Measurements from ENCODE around the gene TTC28. TPM values are rescaled to one million over a fixed set of nuclear protein-coding genes. Genes with fewer than 3 reads are reported as not detected.
"Not testable (repeated sequence)": the region's sequence is repeated elsewhere in the genome, so short reads cannot be mapped to it uniquely, and the experiment has no call there.

TTC28 gene
- total and polyA plus RNA-seq, 10 of the 15 experiments (the other 5 are each of a cell fraction or from before 2014, with no cell fraction given), result 0.15 to 8.4 (median 1.4) TPM

DNA sequence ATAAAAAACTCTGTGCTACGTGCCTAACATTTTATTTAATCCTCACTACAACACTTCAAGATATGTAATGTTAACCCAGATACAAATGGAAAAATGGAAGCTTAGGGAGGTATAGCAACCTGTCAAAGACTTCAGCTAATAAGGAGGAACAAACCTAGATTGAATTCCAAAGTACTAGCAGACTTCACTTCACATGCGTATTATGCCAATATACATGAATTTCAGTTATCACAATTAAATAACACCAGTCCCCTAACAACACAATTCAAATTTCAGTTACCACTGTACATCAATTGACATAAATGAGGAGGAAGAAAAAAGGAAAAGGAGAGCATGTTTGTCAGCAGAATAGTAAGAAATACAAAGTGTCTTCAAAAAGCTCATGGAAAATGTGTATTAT, 60.4 kb downstream of the TTC28 start (continued):
- TF ChIP-seq BMI1 (IDR thresholded peaks at IDR 0.05; ENCODE audit: borderline replicate concordance), result no peak

DNA sequence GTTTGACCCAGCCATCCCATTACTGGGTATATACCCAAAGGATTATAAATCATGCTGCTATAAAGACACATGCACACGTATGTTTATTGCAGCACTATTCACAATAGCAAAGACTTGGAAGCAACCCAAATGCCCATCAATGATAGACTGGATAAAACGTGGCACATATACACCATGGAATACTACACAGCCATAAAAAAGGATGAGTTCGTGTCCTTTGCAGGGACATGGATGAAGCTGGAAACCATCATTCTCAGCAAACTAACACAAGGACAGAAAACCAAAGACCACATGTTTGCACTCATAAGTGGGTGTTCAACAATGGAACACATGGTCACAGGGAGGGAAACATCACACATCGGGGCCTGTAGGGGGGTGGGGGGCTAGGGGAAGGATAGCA, 64.2 kb downstream of the TTC28 start:
- H3K9ac ChIP-seq (ENCODE audit: control insufficient read depth, insufficient read depth, low read length); H3K27ac ChIP-seq (ENCODE audit: control insufficient read depth, insufficient read depth); ATAC-seq; DNase-seq (ENCODE audit: low read depth, low spot score); H3K4me3 ChIP-seq; intact Hi-C loops (cut with micrococcal nuclease; ENCODE audit: unreplicated experiment); POLR2A ChIA-PET; H2AFZ ChIP-seq (ENCODE audit: control insufficient read depth, low read depth, low read length); H3K36me3 ChIP-seq (ENCODE audit: control insufficient read depth in 2 of 2, insufficient read depth in 2 of 2, low read length in 1 of 2); H4K20me1 ChIP-seq (ENCODE audit: control insufficient read depth, insufficient read depth); FAIRE-seq; H3K79me2 ChIP-seq (ENCODE audit: control insufficient read depth, insufficient read depth, low read length); in situ Hi-C loops (cut with MboI); H3K4me1 ChIP-seq (ENCODE audit: control insufficient read depth, insufficient read depth, low read length); H3K9me3 ChIP-seq (replicated peaks; ENCODE audit: control insufficient read depth, insufficient read depth, low read length); H3K27me3 ChIP-seq (replicated peaks in 1 of 2; ENCODE audit: control insufficient read depth in 2 of 2, insufficient read depth in 2 of 2, low read length in 1 of 2); RAD21 ChIA-PET (ENCODE audit: unreplicated experiment); H3K4me2 ChIP-seq (ENCODE audit: control insufficient read depth, insufficient read depth); BruUV-seq (replicated peaks): not testable (repeated sequence)
- WGBS (ENCODE audit: insufficient coverage, insufficient replicate concordance, low lambda C conversion rate, missing lambda C conversion rate), result 53% methylated on average over 4 of the region's 4 CpGs
- CTCF ChIA-PET, result interaction anchor here (1.4 to 1.6 kb wide), 2 partner anchors 12 to 14 kb away, joined by 3 to 4 read pairs; no protein-coding TSS in a partner anchor
- SMC1A ChIA-PET (ENCODE audit: uncharacterized antibody, unreplicated experiment), result interaction anchor here (1.1 kb wide), 1 partner anchor 9 kb away, joined by 3 read pairs; no protein-coding TSS in a partner anchor

DNA sequence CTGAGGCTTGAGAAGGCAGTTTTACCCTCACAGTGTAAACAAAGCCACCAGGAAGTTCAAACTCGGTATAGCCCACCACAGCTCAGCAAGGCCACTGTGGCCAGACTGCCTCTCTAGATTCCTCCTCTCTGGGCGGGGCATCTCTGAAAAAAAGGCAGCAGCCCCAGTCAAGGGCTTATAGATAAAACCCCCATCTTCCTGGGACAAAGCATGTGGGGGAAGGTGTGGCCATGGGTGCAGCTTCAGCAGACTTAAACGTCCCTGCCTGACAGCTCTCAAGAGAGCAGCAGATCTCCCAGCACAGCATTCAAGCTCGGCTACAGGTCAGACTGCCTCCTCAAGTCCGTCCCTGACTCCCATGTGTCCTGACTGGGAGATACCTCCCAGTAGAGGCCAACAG, 69.7 kb downstream of the TTC28 start:
- SMC1A ChIA-PET (ENCODE audit: uncharacterized antibody, unreplicated experiment), result interaction anchor here (2.0 kb wide), 1 partner anchor 9 kb away, joined by 4 read pairs; no protein-coding TSS in a partner anchor
- POLR2A ChIA-PET, result no interaction called here
- no peaks in the 10 kb centered on the region for H3K4me1 ChIP-seq (ENCODE audit: control insufficient read depth, insufficient read depth, low read length)
- H3K9me3 ChIP-seq (replicated peaks; ENCODE audit: control insufficient read depth, insufficient read depth, low read length), result no peaks in the 10 kb centered on the region
- DNase-seq (ENCODE audit: low read depth, low spot score) (no peak), ATAC-seq (no peak), FAIRE-seq (no peak)
- no peak overlapping the region for H3K4me2 ChIP-seq (ENCODE audit: control insufficient read depth, insufficient read depth)
- no peaks in the 10 kb centered on the region for H3K36me3 ChIP-seq (ENCODE audit: control insufficient read depth in 2 of 2, insufficient read depth in 2 of 2, low read length in 1 of 2)
- H3K9ac ChIP-seq (ENCODE audit: control insufficient read depth, insufficient read depth, low read length), result no peak overlapping the region
- in situ Hi-C loops (cut with MboI) (no loop called here), intact Hi-C loops (cut with micrococcal nuclease; ENCODE audit: unreplicated experiment) (loop anchor here (10.0 kb wide), 1 partner anchor 545 kb away; no protein-coding TSS in a partner anchor)
- BruUV-seq (replicated peaks), result no TSS peak
- H3K27ac ChIP-seq (ENCODE audit: control insufficient read depth, insufficient read depth), result no peak overlapping the region
- CTCF ChIA-PET, result interaction anchor here (1.1 to 3.3 kb wide), 2 partner anchors 9 to 220 kb away, joined by 3 to 12 read pairs; no protein-coding TSS in a partner anchor
- no peaks in the 10 kb centered on the region for H3K79me2 ChIP-seq (ENCODE audit: control insufficient read depth, insufficient read depth, low read length)
- H4K20me1 ChIP-seq (ENCODE audit: control insufficient read depth, insufficient read depth), result no peaks in the 10 kb centered on the region
- H3K27me3 ChIP-seq (replicated peaks in 1 of 2; ENCODE audit: control insufficient read depth in 2 of 2, insufficient read depth in 2 of 2, low read length in 1 of 2), result no peaks in the 10 kb centered on the region; a peak in 1 of 4 replicates
- 27% methylated on average over 5 of the region's 5 CpGs for WGBS (ENCODE audit: insufficient coverage, insufficient replicate concordance, low lambda C conversion rate, missing lambda C conversion rate)
- no peak overlapping the region for H3K4me3 ChIP-seq
- TF ChIP-seq RBBP5 (conservative IDR thresholded peaks at IDR 0.05), result no peak
- TF ChIP-seq, protein P1, sequence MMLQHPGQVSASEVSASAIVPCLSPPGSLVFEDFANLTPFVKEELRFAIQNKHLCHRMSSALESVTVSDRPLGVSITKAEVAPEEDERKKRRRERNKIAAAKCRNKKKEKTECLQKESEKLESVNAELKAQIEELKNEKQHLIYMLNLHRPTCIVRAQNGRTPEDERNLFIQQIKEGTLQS (IDR thresholded peaks at IDR 0.05; ENCODE audit: borderline replicate concordance, extremely low read depth, low read depth, low read length), result no peak
- TF ChIP-seq CREB1 (IDR thresholded peaks at IDR 0.05; ENCODE audit: low read depth), result no peak
- no peak for TF ChIP-seq POLR2AphosphoS2 (IDR thresholded peaks at IDR 0.05; ENCODE audit: low read depth, low read length)
- no peak for TF ChIP-seq SMAD1 (IDR thresholded peaks at IDR 0.05; ENCODE audit: low read depth, partially characterized antibody)
- no peak for TF ChIP-seq CBFB (IDR thresholded peaks at IDR 0.05; ENCODE audit: low read depth)
- TF ChIP-seq ZSCAN29 (IDR thresholded peaks at IDR 0.05), result no peak
- TF ChIP-seq, protein P2, sequence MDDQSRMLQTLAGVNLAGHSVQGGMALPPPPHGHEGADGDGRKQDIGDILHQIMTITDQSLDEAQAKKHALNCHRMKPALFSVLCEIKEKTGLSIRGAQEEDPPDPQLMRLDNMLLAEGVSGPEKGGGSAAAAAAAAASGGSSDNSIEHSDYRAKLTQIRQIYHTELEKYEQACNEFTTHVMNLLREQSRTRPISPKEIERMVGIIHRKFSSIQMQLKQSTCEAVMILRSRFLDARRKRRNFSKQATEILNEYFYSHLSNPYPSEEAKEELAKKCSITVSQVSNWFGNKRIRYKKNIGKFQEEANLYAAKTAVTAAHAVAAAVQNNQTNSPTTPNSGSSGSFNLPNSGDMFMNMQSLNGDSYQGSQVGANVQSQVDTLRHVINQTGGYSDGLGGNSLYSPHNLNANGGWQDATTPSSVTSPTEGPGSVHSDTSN (IDR thresholded peaks at IDR 0.05; ENCODE audit: insufficient replicate concordance, low read depth, low read length), result no peak
- no peak for TF ChIP-seq RB1 (IDR thresholded peaks at IDR 0.05; ENCODE audit: borderline replicate concordance)
- TF ChIP-seq SPI1 (IDR thresholded peaks at IDR 0.05; ENCODE audit: borderline replicate concordance, insufficient read depth, low read depth, low read length), result no peak
- TF ChIP-seq, protein P3, sequence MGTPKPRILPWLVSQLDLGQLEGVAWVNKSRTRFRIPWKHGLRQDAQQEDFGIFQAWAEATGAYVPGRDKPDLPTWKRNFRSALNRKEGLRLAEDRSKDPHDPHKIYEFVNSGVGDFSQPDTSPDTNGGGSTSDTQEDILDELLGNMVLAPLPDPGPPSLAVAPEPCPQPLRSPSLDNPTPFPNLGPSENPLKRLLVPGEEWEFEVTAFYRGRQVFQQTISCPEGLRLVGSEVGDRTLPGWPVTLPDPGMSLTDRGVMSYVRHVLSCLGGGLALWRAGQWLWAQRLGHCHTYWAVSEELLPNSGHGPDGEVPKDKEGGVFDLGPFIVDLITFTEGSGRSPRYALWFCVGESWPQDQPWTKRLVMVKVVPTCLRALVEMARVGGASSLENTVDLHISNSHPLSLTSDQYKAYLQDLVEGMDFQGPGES (IDR thresholded peaks at IDR 0.05), result no peak
- no peak overlapping the region for H2AFZ ChIP-seq (ENCODE audit: control insufficient read depth, low read depth, low read length)
- RAD21 ChIA-PET (ENCODE audit: unreplicated experiment), result no interaction called here

Data from GM12878 (cell line).